ENCODE results near the gene EHBP1.

DNA sequence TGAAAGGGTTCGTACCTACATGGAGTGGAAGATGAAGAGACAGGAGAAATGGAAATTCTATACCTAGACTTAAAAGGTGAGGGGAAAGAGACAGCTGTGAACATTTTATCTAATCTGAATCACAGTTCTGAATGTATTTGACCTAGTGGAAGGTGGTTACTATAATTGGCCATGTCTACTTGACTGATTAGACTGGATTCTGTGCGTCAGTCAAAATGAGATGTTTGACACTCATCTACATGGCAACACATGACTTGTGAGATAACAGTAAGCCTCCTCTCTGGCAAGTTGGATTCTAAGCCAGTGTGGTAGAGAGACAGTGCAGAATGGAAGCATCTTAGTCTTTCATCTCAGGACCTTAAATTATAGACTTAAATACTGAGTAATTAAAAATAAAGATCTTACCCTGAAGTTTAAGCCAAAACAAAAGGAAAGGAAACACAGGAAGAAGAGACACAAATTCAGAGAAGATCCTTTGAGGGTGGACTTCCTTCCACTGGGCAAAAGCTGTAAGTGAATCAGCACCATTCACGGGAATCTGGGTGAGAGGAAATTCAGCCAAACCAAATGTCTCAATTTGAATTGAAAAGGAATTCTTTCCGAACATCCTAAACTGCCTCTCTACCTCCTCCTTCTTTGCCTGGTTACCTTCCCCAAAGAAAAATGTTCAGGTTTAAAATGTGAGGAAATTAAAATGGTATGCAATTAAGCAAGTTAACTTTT lies 121.6 kb downstream of the EHBP1 start:
- TF ChIP-seq EZH2 (IDR thresholded peaks at IDR 0.05; ENCODE audit: borderline replicate concordance, low read length) (no peak), CTCF (conservative IDR thresholded peaks at IDR 0.05 in 1 of 2, IDR thresholded peaks at IDR 0.05 in 1 of 2; ENCODE audit: extremely low read depth in 1 of 2, insufficient read depth in 1 of 2, low read depth in 1 of 2, low read length in 2 of 2) (no peak)
